ENCODE results near the gene CDH26.

The CDH26 gene

GRCh38 chr20:59958123-59958522 lies at the start of gene CDH26:
Gene CDH26 (plus strand): TSS chr20:59958423. CDS start chr20:59958727, 304 bp downstream.
- no peaks in the 10 kb centered on the region for H3K9me3 Mint-ChIP-seq
- H3K36me3 Mint-ChIP-seq, result no peaks in the 10 kb centered on the region
- H3K27ac Mint-ChIP-seq, result no peak within 1 kb of the TSS
- H3K4me3 Mint-ChIP-seq, result no peak within 1 kb of the TSS
- H3K4me1 Mint-ChIP-seq, result no peaks in the 10 kb centered on the region
- no peak for ATAC-seq
- H3K27me3 Mint-ChIP-seq, result no peaks in the 10 kb centered on the region

- no peaks in the 10 kb centered on the region for H3K27me3 Mint-ChIP-seq
Measured at GRCh38 chr20:59908855-59909254, 49.4 kb upstream of the CDH26 start.

GRCh38 chr20:59911041-59911440 lies 47.2 kb upstream of the CDH26 start:
- no peak overlapping the region for H3K4me3 Mint-ChIP-seq
- H3K36me3 Mint-ChIP-seq, result no peaks in the 10 kb centered on the region
- H3K27me3 Mint-ChIP-seq, result no peaks in the 10 kb centered on the region
- H3K27ac Mint-ChIP-seq, result no peak overlapping the region
- no peak for ATAC-seq
- H3K9me3 Mint-ChIP-seq, result peaks cover 5% of the 10 kb centered on the region
- H3K4me1 Mint-ChIP-seq, result peaks cover 6% of the 10 kb centered on the region

More at GRCh38 chr20:59908855-59909254, 49.4 kb upstream of the CDH26 start:
- Mint-ChIP-seq H3K4me1 (peaks cover 6% of the 10 kb centered on the region), H3K27ac (no peak overlapping the region), H3K4me3 (no peak overlapping the region), H3K36me3 (no peaks in the 10 kb centered on the region), H3K9me3 (peaks cover 5% of the 10 kb centered on the region)
- ATAC-seq, result no peak

GRCh38 chr20:59912609-59913008 lies 45.6 kb upstream of the CDH26 start:
- Mint-ChIP-seq H3K9me3 (peaks cover 5% of the 10 kb centered on the region), H3K27ac (no peak overlapping the region), H3K4me3 (no peak overlapping the region), H3K36me3 (no peaks in the 10 kb centered on the region), H3K4me1 (peaks cover 6% of the 10 kb centered on the region), H3K27me3 (no peaks in the 10 kb centered on the region)
- peak; percentile 51 for ATAC-seq

- no peaks in the 10 kb centered on the region for H3K36me3 Mint-ChIP-seq
- no peaks in the 10 kb centered on the region for H3K9me3 Mint-ChIP-seq
- H3K27me3 Mint-ChIP-seq, result no peaks in the 10 kb centered on the region
- H3K4me3 Mint-ChIP-seq, result no peak overlapping the region
- no peak overlapping the region for H3K27ac Mint-ChIP-seq
- no peak for ATAC-seq
- no peaks in the 10 kb centered on the region for H3K4me1 Mint-ChIP-seq
Measured at GRCh38 chr20:59920944-59921343, 37.3 kb upstream of the CDH26 start.

- Mint-ChIP-seq H3K4me1 (no peaks in the 10 kb centered on the region), H3K9me3 (no peaks in the 10 kb centered on the region), H3K36me3 (no peaks in the 10 kb centered on the region), H3K27me3 (no peaks in the 10 kb centered on the region), H3K27ac (no peak overlapping the region), H3K4me3 (no peak overlapping the region)
- ATAC-seq, result no peak
Measured at GRCh38 chr20:59923514-59923913, 34.7 kb upstream of the CDH26 start.

GRCh38 chr20:59925359-59925758 lies 32.9 kb upstream of the CDH26 start:
- no peak overlapping the region for H3K27ac Mint-ChIP-seq
- no peaks in the 10 kb centered on the region for H3K4me1 Mint-ChIP-seq
- no peaks in the 10 kb centered on the region for H3K27me3 Mint-ChIP-seq
- H3K4me3 Mint-ChIP-seq, result no peak overlapping the region
- no peak for ATAC-seq
- H3K9me3 Mint-ChIP-seq, result no peaks in the 10 kb centered on the region
- no peaks in the 10 kb centered on the region for H3K36me3 Mint-ChIP-seq

- no peaks in the 10 kb centered on the region for H3K4me1 Mint-ChIP-seq
- H3K36me3 Mint-ChIP-seq, result no peaks in the 10 kb centered on the region
- H3K4me3 Mint-ChIP-seq, result no peak overlapping the region
- no peak overlapping the region for H3K27ac Mint-ChIP-seq
- no peaks in the 10 kb centered on the region for H3K27me3 Mint-ChIP-seq
- no peak for ATAC-seq
- no peaks in the 10 kb centered on the region for H3K9me3 Mint-ChIP-seq
Measured at GRCh38 chr20:59925899-59926298, 32.3 kb upstream of the CDH26 start.

- Mint-ChIP-seq H3K4me1 (peaks cover 8% of the 10 kb centered on the region), H3K27ac (no peak overlapping the region), H3K9me3 (no peaks in the 10 kb centered on the region), H3K27me3 (no peaks in the 10 kb centered on the region), H3K4me3 (no peak overlapping the region), H3K36me3 (no peaks in the 10 kb centered on the region)
- ATAC-seq, result no peak
Measured at GRCh38 chr20:59931511-59932312, 26.5 kb upstream of the CDH26 start.

GRCh38 chr20:59932616-59933295 lies 25.5 kb upstream of the CDH26 start:
- H3K9me3 Mint-ChIP-seq, result no peaks in the 10 kb centered on the region
- no peaks in the 10 kb centered on the region for H3K27me3 Mint-ChIP-seq
- no peaks in the 10 kb centered on the region for H3K36me3 Mint-ChIP-seq
- ATAC-seq, result peak; percentile 2
- H3K27ac Mint-ChIP-seq, result no peak overlapping the region
- H3K4me3 Mint-ChIP-seq, result peak overlapping the region; percentile 81
- peaks cover 8% of the 10 kb centered on the region for H3K4me1 Mint-ChIP-seq

- Mint-ChIP-seq H3K36me3 (peaks cover 1% of the 10 kb centered on the region), H3K9me3 (no peaks in the 10 kb centered on the region), H3K27me3 (no peaks in the 10 kb centered on the region), H3K27ac (peak within 1 kb of the TSS; percentile 58), H3K4me3 (peak within 1 kb of the TSS; percentile 81), H3K4me1 (peaks cover 11% of the 10 kb centered on the region)
- peak; percentile 83 for ATAC-seq
Measured at GRCh38 chr20:59933296-59933848, 24.9 kb upstream of the CDH26 start, which contains the start of gene SYCP2. Gene SYCP2 (minus strand): TSS chr20:59933637. CDS start chr20:59922413, 11,224 bp downstream.

- Mint-ChIP-seq H3K36me3 (peaks cover 8% of the 10 kb centered on the region), H3K4me1 (peaks cover 18% of the 10 kb centered on the region), H3K27me3 (no peaks in the 10 kb centered on the region), H3K27ac (peak overlapping the region; percentile 58), H3K4me3 (peak overlapping the region; percentile 81), H3K9me3 (no peaks in the 10 kb centered on the region)
- ATAC-seq, result peak; percentile 91
Measured at GRCh38 chr20:59933849-59934585, 24.2 kb upstream of the CDH26 start.

- Mint-ChIP-seq H3K9me3 (no peaks in the 10 kb centered on the region), H3K36me3 (peaks cover 8% of the 10 kb centered on the region), H3K4me3 (no peak overlapping the region), H3K27ac (no peak overlapping the region), H3K27me3 (no peaks in the 10 kb centered on the region), H3K4me1 (peaks cover 18% of the 10 kb centered on the region)
- no peak for ATAC-seq
Measured at GRCh38 chr20:59935457-59936185, 22.6 kb upstream of the CDH26 start.

- Mint-ChIP-seq H3K9me3 (no peaks in the 10 kb centered on the region), H3K36me3 (peaks cover 8% of the 10 kb centered on the region), H3K27ac (no peak overlapping the region), H3K27me3 (no peaks in the 10 kb centered on the region), H3K4me3 (no peak overlapping the region), H3K4me1 (peaks cover 24% of the 10 kb centered on the region)
- ATAC-seq, result no peak
Measured at GRCh38 chr20:59936409-59936808, 21.8 kb upstream of the CDH26 start.

All from stimulated activated memory B cell treated with anti-CD40 and anti-IgM and Interleukin-4, amounts not matched to agents 10 μg/mL and 1 μg/mL and 100 μg/mL, for 72 hours (primary cell).